GM12891 (cell line): Measurements from ENCODE around the gene NPHP4.

ENCODE experiments used
- DNase-seq: peaks from one replicate; pipeline ENCODE4 v3.0.0; 2011; ENCODE audit warnings: low spot score; ENCODE audit not compliant: insufficient read length
- FAIRE-seq: peaks from 2 replicates; lab custom pipeline; 2011; peaks lifted over from hg19 to GRCh38; lab: Jason Lieb, UNC
- PAX5 ChIP-seq: IDR thresholded peaks from 2 replicates; pipeline ENCODE4 v1.6.1; 2011; ENCODE audit warnings: low read length, moderate library complexity, mild to moderate bottlenecking; ENCODE audit not compliant: insufficient read depth, severe bottlenecking
- POLR2A ChIP-seq: IDR thresholded peaks from 2 replicates; pipeline ENCODE4 v1.6.1; 2011; ENCODE audit warnings: low read depth, low read length, control low read depth
- POLR2AphosphoS5 ChIP-seq: IDR thresholded peaks from 2 replicates; pipeline ENCODE4 v1.6.1; 2011; ENCODE audit warnings: low read depth, low read length, control low read depth
- POU2F2 ChIP-seq: IDR thresholded peaks from 2 replicates; pipeline ENCODE4 v1.6.1; 2011; ENCODE audit warnings: low read depth, mild to moderate bottlenecking, control low read depth, low read length, moderate library complexity
- SPI1 ChIP-seq: IDR thresholded peaks from 2 replicates; pipeline ENCODE4 v1.6.1; 2011; ENCODE audit warnings: low read depth, low read length, control low read depth
- TAF1 ChIP-seq: IDR thresholded peaks from 2 replicates; pipeline ENCODE4 v1.6.1; 2011; ENCODE audit warnings: low read depth, low read length, control low read depth

Gene NPHP4

GRCh38 chr1:5943343-5944124 is 48.7 kb downstream of the NPHP4 start:
- FAIRE-seq = no peak

DNA sequence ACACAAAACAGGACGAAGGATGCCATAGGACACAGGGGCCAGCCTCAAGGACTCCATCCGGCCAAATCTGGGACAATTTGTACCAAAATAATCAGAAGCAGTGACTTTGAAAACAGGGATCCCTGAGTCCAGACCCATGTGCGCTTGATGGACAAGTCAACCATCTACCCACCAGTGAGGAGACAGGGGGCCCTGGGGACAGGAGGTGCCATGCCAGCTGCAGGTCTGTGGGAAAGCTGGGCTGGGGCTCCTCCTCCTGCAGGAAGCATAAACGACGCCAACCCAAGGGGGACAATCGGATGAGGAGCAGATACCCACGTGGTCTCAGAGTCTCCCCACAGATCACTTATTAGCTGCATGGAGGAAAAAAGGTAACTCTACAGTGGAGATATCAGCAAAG is 50.6 kb downstream of the NPHP4 start:
- no peak for DNase-seq
- no peak for TF ChIP-seq POLR2A
- no peak for TF ChIP-seq PAX5
- TF ChIP-seq SPI1 = no peak
- TF ChIP-seq TAF1 = no peak
- TF ChIP-seq POLR2AphosphoS5 = no peak
- no peak for TF ChIP-seq POU2F2
- no peak for FAIRE-seq

More at GRCh38 chr1:5943343-5944124, 48.7 kb downstream of the NPHP4 start:
- TF ChIP-seq POU2F2 (no peak), TAF1 (no peak), POLR2A (no peak), SPI1 (no peak), POLR2AphosphoS5 (no peak), PAX5 (no peak)
- no peak for DNase-seq

DNA sequence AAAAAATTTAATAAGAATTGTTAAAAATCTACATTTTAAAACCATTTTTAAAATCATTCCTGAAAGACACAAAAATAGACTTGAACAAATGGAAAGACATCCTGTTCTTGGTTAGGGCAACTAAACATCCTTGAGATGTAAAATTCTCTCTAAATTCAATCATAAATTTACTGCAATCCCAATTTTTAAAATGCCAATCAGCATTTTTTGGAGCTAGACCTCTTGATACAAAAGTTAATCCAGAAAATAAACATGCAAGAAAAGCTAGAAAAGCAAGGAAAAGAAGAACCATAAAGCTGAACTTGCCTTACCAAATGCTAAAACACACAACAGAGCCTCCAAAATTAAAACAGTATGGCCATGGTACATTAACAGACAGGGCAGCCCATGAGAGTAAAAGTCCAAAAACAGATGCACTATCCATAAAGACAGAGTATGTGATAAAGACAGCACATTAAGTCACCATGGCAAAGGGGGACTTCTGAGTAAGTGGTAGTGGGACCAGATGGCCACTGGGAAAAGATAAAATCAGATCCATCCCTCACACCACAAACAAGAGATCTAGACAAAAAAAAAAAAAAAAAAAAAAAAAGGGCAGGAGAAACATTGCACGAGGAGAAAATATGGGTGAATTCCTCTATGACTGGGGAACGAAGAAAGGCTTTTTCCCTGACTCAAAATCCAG is 51.4 kb downstream of the NPHP4 start:
- FAIRE-seq (no peak), DNase-seq (no peak)
- TF ChIP-seq POU2F2 (no peak), PAX5 (no peak), POLR2A (no peak), SPI1 (no peak), POLR2AphosphoS5 (no peak), TAF1 (no peak)

- TF ChIP-seq POLR2AphosphoS5 (no peak), POU2F2 (no peak)
- DNase-seq (no peak), FAIRE-seq (no peak)
Measured at GRCh38 chr1:5939271-5940170, 52.7 kb downstream of the NPHP4 start.

DNA sequence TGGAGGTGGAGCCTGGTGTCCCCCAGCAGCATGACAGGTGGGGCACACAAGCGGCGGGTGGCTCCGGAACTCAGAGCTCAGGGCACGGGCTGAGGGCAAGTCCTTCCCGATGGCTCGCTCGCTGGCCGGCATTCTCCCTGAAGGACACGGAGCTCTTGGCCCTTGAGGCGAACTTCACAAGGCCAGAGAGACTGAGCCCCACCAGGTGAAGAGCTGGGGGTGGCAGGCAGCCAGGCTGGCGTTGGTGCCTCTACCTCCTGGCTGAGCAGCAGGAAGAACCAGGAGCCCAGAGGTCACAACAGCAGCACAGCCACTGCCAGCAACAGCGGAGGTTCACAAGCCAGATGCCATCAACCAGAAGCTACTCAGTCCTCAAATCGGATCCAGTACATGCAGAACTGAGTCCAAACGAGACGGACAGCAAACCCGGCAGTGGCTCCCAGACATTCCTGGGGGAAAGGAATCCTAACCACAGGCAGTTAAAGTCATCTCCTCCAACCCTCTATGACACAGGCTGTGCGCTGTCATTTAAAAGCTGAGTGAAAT is 54.1 kb downstream of the NPHP4 start:
- no peak for TF ChIP-seq PAX5
- TF ChIP-seq POLR2A = no peak
- no peak for TF ChIP-seq POU2F2
- no peak for TF ChIP-seq TAF1
- TF ChIP-seq POLR2AphosphoS5 = no peak
- TF ChIP-seq SPI1 = no peak
- no peak for DNase-seq
- FAIRE-seq = no peak

DNA sequence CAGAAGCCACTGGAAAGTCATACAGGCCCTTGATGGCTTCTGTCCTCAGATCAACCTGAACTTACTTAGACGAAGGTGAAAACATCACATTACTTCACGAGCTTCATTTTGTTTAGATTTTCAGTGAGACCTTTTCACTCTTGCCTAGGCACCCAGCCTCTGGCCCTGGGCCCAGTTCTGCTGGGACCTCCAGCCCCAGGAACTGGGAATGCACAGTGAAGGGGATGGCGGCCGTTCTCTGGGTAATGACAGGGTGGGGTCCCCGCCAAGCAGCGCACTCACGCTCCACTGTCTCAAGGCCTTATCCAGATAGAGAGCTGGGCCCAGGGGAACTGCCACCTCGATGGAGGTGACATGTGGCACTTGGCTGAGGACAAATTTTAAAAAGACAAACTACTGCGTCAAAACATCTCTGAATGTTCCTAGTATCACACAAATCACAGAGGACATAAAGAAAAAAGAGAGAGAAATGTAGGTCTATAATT is 54.8 kb downstream of the NPHP4 start:
- FAIRE-seq (no peak), DNase-seq (no peak)
- no peak for TF ChIP-seq PAX5
- TF ChIP-seq TAF1 = no peak
- TF ChIP-seq POU2F2 = no peak
- TF ChIP-seq POLR2A = no peak
- no peak for TF ChIP-seq POLR2AphosphoS5
- TF ChIP-seq SPI1 = no peak

- TF ChIP-seq TAF1 = no peak
- TF ChIP-seq PAX5 = no peak
- no peak for TF ChIP-seq POLR2AphosphoS5
- TF ChIP-seq SPI1 = no peak
- TF ChIP-seq POU2F2 = no peak
- no peak for TF ChIP-seq POLR2A
- DNase-seq = no peak
- FAIRE-seq = no peak
Measured at GRCh38 chr1:5936621-5937372, 55.4 kb downstream of the NPHP4 start.

DNA sequence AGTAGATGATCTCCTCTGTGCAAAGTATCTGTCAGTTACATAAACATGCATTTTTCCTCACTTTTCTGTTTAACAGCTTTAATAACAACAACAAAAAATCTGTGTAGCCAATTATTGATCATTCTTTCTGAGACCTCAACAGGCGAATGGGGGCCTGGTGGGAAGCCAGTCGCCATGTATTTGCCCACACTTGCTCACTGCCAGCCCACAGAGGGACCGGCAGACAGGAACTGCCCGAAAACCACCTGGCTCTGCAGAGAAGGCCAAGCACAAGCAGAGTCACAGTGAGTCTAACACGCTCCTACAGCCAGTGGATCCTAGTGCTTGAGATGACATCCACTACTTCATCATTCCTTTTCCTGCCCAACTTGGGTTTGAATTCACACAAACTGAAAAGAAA is 56.1 kb downstream of the NPHP4 start:
- no peak for DNase-seq
- TF ChIP-seq POU2F2 (no peak), PAX5 (no peak), POLR2AphosphoS5 (no peak), SPI1 (no peak), TAF1 (no peak), POLR2A (no peak)
- no peak for FAIRE-seq

DNA sequence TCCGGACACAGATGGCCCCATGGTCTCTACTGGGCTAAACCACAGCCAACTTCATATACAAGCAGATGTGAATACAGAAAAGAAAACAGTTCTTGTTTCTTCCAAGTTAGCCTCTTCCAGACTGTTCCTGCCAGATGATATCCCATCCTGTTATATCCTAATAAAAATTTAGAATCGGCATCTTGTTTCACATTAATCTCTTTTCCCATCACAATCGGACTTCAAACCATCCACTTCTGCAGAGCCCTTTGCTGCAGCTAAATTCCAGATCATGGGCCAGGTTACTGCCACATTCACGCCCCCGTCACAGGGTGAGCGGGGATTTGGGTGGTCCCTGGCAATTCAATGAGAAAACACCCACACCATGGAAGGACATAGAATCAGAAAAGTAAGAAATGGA is 57.2 kb downstream of the NPHP4 start:
- FAIRE-seq (no peak), DNase-seq (no peak)
- TF ChIP-seq SPI1 = no peak
- no peak for TF ChIP-seq POLR2AphosphoS5
- no peak for TF ChIP-seq PAX5
- TF ChIP-seq POLR2A = no peak
- no peak for TF ChIP-seq POU2F2
- no peak for TF ChIP-seq TAF1
